GM19328 (cell line): Measurements from ENCODE around the gene CHIC2.
"Not testable (repeated sequence)": the region's sequence is repeated elsewhere in the genome, so short reads cannot be mapped to it uniquely, and the experiment has no call there.

Experiments used
- ATAC-seq: cut with Tn5 transposase; IDR thresholded peaks from one replicate; pipeline ENCODE4 v1.9.1; 2021; ENCODE audit warnings: mild to moderate bottlenecking, moderate library complexity; ENCODE audit not compliant: unreplicated experiment

CHIC2 gene

DNA sequence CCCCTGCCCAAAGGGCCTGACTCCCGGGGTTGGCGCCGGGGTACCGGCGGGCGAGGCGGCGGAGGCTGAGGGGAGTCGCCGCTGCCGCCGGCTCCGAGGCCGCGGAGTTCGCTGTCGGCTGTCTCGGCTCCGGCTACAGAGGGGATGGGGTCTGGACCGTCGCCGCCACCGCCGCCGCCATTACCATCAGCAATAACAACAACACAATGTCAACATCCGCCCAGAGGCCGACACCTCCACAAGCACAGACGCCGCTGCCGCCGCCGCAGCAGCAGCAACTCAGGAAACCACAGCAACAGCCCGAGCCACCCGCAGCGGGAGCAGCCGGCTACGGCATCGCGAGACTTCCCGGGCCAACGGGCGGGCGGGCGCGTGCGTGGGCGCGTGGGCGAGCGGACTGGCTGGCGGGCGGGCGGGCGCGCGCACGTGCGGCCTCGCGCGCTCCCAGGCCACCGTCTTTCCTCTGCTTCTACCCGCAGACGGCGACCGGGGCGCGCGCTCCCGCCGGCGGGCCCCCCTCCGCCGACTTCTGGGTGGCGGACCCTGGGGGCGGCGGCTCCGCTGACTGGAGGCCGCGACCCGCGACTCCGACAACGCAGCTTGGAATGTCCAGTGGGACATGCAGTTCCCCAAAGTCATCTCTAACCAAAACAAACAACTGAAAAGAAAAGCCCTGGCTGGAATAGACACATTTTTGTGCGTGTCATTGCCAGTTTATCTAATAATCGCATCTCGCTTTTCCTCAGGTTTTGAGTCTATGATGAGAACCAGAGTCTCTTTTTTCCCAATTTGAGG, at the start of gene CHIC2:
Gene CHIC2, minus strand, starts transcription at position 289 of the 795 bp plus-strand sequence. CDS start 305 bp downstream, outside the sequence.
- ATAC-seq = peak; percentile 98

DNA sequence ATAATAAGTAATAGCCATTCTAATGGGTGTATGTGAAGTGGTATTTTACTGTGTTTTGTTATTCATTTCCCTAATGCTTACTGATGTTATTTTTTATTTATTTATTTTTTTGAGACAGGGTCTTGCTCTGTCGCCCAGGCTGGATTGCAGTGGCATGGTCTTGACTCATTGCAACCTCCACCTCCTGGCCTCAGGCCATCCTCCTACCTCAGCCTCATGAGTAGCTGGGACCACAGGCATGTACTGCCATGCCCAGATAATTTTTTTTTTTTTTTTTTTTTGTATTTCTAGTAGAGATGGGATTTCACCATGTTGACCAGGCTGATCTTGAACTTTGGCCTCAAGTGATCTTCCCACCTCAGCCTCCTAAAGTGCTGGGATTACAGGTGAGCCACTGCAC, 48.8 kb upstream of the CHIC2 start:
- ATAC-seq = not testable (repeated sequence)

DNA sequence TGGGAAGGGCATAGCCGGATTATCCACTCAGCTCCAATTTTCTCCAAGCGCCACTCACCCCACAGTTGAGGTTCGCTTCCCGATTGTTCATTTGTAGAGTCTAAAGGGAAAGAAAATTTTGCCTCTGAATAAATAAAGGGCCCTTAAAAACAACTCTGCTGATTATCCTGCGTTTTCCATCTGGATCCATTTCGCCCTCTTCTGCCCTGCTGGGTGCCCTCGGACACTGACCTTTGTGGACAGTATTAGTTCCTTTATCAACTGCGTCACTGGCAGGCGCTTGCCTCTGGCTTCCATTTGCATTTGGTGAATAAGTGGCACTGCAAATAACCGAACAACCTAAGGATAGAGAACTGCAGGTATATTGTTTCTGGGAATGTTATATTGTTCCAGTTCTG, 45.6 kb upstream of the CHIC2 start:
- ATAC-seq = no peak

DNA sequence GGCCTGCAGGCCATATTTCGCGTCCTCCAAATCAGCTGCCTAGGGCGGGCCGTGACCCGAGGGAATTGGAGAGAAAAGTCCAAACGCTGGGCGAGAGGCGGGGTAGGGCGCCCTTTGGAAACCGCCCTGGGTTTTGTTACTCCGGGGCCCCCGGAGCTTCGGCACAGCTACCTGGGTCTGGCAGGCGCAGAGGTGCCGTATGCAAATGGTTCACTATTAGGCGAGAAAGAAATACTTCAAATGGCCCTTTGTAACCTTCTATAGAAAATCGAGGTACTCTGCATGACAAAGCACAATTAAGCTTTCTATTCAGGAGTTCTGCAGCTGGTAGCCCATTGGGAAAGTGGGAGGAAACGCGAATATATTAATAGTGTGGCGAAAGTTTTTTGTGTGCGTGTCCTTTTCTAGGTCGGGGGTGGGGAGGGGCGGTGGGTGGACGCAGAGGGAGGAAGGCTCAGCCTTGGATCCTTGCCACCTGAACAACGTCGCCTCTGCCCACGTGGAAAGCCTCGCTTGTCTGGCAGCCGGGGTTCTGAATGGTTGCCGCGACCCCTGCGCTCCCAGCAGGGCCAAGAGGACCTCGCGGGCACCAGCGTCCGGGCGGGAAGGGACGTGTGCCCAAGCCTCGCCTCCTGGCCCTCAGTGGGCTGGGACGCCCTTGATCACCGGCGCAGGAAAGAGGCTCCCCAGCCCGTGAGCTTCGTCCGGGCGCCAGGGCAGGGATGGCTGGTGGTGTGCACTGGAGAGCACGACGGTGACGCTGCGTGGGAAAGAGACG, 45.0 kb upstream of the CHIC2 start:
- ATAC-seq = no peak

GRCh38 chr4:54107951-54108748, 43.7 kb upstream of the CHIC2 start:
- no peak for ATAC-seq

DNA sequence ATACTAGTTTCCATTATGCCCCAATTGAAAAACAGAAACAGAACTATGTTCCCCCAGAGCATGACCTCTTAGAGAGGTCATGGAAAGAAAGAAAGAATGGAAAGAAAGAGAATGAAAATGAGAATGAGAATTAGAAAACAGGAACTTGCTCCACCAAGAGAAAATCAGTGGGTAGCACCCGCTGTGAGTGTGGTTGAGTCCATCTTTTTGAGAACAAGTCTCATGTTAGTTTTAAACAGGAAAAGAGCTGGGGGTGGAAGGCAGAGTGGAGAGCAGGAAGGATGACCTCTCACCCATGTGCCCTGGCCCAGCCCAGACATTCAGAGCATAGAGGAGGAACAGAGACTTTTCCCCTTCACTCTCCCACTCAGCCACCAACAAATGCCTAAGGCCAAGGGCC, 40.5 kb upstream of the CHIC2 start:
- ATAC-seq = no peak

- no peak for ATAC-seq
Observed at GRCh38 chr4:54103190-54103574, 38.8 kb upstream of the CHIC2 start.

GRCh38 chr4:54102531-54103106, 38.2 kb upstream of the CHIC2 start:
- ATAC-seq = no peak

DNA sequence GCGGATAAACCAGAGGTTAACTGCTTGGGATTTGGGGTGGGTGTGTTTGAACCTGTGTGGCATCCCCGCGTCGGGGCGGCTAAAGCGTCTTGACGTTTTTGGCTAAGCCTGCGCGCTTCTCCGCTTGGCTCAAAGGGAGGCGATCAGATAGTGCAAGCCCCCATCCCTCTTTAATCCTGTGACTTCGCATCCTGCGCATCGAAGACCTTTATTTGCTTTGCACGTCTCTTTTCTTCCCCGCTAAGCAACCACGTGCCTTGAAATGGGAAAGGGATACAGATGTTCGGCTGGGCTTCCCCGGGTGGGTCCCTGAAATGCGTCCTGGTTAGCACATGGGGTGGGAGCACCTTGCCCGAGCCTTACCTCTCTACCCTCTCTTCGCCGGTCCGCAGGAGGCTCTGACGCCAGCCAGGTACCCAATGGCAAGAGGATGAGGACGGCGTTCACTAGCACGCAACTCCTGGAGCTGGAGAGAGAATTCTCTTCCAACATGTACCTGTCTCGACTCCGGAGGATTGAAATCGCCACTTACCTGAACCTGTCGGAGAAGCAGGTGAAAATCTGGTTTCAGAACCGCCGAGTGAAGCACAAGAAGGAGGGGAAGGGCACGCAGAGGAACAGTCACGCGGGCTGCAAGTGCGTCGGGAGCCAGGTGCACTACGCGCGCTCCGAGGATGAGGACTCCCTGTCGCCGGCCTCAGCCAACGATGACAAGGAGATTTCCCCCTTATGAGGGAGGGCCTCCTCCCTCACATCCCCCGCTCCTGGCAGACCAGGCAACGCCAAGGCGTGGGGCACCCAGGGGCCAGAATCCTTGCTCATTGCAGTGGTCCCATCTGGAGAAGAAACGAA, 37.0 kb upstream of the CHIC2 start:
- ATAC-seq = no peak

- ATAC-seq = no peak
Observed at GRCh38 chr4:54100595-54101189, 36.3 kb upstream of the CHIC2 start.

GRCh38 chr4:54099748-54100574, 35.6 kb upstream of the CHIC2 start, which contains the start of gene GSX2:
TSS of gene GSX2 (plus strand) at chr4:54100163. CDS start at chr4:54100345, 182 bp downstream.
- ATAC-seq = no peak

DNA sequence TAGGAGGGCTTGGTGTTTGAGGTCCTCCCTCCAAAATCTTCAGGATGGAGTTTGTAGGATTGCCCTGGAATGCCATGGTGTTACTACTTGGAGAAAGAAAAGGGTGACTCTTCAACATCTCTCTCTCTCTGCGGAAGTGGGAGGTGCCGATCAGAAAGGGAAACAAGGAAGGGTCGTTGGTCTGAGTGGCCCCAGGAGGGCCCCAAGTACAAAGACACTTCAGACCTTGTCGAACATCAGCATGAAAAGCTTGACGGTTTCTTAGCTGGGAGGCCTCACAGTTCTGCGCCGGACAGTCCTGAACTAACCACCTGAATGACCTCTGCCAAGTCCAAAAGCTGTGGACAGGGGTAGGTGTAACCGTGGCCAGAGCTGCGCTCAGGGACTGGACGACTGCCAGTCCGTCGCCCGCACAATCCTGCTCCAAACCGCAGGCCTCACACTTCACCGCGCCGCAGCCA, 34.9 kb upstream of the CHIC2 start:
- ATAC-seq = no peak

- no peak for ATAC-seq
Observed at GRCh38 chr4:54098375-54098774, 34.0 kb upstream of the CHIC2 start.

- no peak for ATAC-seq
Observed at GRCh38 chr4:54097152-54097551, 32.7 kb upstream of the CHIC2 start.

GRCh38 chr4:54096295-54096962, 32.0 kb upstream of the CHIC2 start:
- no peak for ATAC-seq

DNA sequence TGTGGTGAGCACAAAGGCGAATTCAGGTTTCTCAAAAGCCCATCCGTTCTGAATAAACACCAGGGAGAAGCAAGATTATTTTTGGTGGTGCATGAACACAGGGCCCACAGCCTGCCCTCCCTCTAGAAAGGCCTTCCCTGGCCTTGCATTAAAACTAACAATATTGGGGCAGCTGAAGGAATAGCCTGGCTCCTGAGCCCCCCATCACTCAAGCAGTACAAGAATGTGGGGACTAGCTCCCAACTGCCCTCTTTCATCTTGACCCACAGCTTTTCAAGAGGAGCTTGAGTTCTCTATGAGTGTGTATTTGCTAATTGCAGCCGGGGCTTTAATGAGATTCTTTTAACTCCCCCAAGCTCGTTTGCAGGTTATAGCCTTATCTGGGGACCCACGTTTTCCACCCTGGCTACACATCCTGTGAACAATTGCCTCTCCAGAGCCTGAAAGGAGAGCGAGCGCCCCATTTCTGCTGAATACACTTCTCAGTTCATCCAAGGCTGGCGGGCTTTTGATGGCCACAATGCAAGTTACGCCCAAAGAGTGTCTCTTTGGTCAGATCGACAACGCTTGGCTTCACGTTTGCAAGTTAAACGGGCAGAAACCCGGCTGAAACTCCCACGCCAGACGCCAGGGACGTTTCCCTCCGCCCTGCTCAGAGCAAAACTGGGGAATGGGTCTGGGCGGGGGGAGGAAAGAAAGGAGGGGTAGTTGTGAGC, 30.9 kb upstream of the CHIC2 start:
- ATAC-seq = no peak

DNA sequence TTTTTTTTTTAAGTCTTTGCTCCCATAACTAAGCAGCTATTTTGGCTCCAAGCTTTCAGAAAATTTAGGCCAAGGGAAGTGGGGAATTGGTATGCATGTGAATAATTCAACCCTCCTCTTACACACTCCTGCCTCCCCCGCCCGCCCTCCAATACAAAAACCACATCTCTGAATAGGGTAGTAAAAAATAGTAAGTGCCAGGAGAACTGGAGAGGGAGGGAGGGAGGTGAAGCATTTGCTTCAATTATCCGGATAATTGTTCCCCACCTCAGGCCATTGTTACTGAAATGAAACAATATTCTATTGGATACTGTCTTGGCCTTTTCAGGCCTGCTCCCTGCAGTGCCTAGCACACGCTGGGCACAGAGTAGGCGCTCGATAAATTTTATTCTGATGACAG, 30.0 kb upstream of the CHIC2 start:
- ATAC-seq = no peak
